Measurements from ENCODE around the gene AXL. TPM values are rescaled to one million over a fixed set of nuclear protein-coding genes. Genes with fewer than 3 reads are reported as not detected.

Gene AXL
- total and polyA plus RNA-seq, 5 donors from 2014 or later, result 0.08 to 0.47 (median 0.41) TPM; not detected in 1

- peaks cover 4% of the 10 kb centered on the region for H3K27me3 Mint-ChIP-seq
- ATAC-seq (ENCODE audit: low read depth in 2 of 2) (no peak), DNase-seq (no peak)
- H3K9me3 Mint-ChIP-seq, result peaks cover 0 to 2% (median 0%) of the 10 kb centered on the region in 7 donors
- Histone ChIP-seq H3K9me3 (ENCODE audit: control insufficient read depth in 2 of 2, low read length in 2 of 2) (no peaks in the 10 kb centered on the region), H3K4me1 (ENCODE audit: control insufficient read depth, insufficient read depth, low read length, poor library complexity, severe bottlenecking) (peaks cover 83% of the 10 kb centered on the region), H3K4me3 (ENCODE audit: low read depth, low read length) (peak overlapping the region; percentile 98), H3K27ac (ENCODE audit: insufficient read depth, low read length, poor library complexity, severe bottlenecking) (peak overlapping the region; percentile 97), H3K27me3 (ENCODE audit: control insufficient read depth, insufficient read depth, low read length) (no peaks in the 10 kb centered on the region), H3K36me3 (ENCODE audit: control insufficient read depth, insufficient read depth, low read length) (peaks cover 47% of the 10 kb centered on the region)
- peaks cover 15 to 96% (median 59%) of the 10 kb centered on the region in 4 donors for H3K4me1 Mint-ChIP-seq
- H3K4me3 Mint-ChIP-seq, result peak overlapping the region; percentile 83 to 98 (median 90)
- H3K36me3 Mint-ChIP-seq, result peaks cover 30% of the 10 kb centered on the region
- peak overlapping the region; percentile 98 to 100 (median 100) for H3K27ac Mint-ChIP-seq
Observed at GRCh38 chr19:41305927-41306793, 87.1 kb downstream of the AXL start.

- H3K9me3 Mint-ChIP-seq, result peaks cover 0 to 2% (median 0%) of the 10 kb centered on the region in 7 donors
- peaks cover 88% of the 10 kb centered on the region for H3K4me1 ChIP-seq (ENCODE audit: control insufficient read depth, insufficient read depth, low read length, poor library complexity, severe bottlenecking)
- peak overlapping the region; percentile 97 for H3K27ac ChIP-seq (ENCODE audit: insufficient read depth, low read length, poor library complexity, severe bottlenecking)
- peaks cover 22% of the 10 kb centered on the region for H3K36me3 Mint-ChIP-seq
- peak overlapping the region; percentile 83 to 98 (median 90) for H3K4me3 Mint-ChIP-seq
- H3K4me1 Mint-ChIP-seq, result peaks cover 15 to 96% (median 58%) of the 10 kb centered on the region in 4 donors
- H3K9me3 ChIP-seq (ENCODE audit: control insufficient read depth in 2 of 2, low read length in 2 of 2), result no peaks in the 10 kb centered on the region
- peak in 2 of 3 donors; percentile 37 to 84 for DNase-seq
- no peaks in the 10 kb centered on the region for H3K27me3 ChIP-seq (ENCODE audit: control insufficient read depth, insufficient read depth, low read length)
- H3K4me3 ChIP-seq (ENCODE audit: low read depth, low read length), result peak overlapping the region; percentile 98
- H3K27me3 Mint-ChIP-seq, result peaks cover 4% of the 10 kb centered on the region
- peak in 1 of 2 donors; percentile 22 for ATAC-seq (ENCODE audit: low read depth in 2 of 2)
- peak overlapping the region; percentile 98 to 100 (median 100) for H3K27ac Mint-ChIP-seq
- peaks cover 39% of the 10 kb centered on the region for H3K36me3 ChIP-seq (ENCODE audit: control insufficient read depth, insufficient read depth, low read length)
Observed at GRCh38 chr19:41307090-41307875, 88.3 kb downstream of the AXL start.

GRCh38 chr19:41307954-41308449 is 89.0 kb downstream of the AXL start:
- no peak for ATAC-seq (ENCODE audit: low read depth in 2 of 2)
- peak overlapping the region; percentile 97 to 98 (median 98) for H3K4me3 Mint-ChIP-seq
- peaks cover 4% of the 10 kb centered on the region for H3K27me3 Mint-ChIP-seq
- peaks cover 81% of the 10 kb centered on the region for H3K4me1 ChIP-seq (ENCODE audit: control insufficient read depth, insufficient read depth, low read length, poor library complexity, severe bottlenecking)
- peaks cover 11 to 95% (median 57%) of the 10 kb centered on the region in 4 donors for H3K4me1 Mint-ChIP-seq
- H3K27ac ChIP-seq (ENCODE audit: insufficient read depth, low read length, poor library complexity, severe bottlenecking), result peak overlapping the region; percentile 97
- peak overlapping the region; percentile 98 to 100 (median 100) for H3K27ac Mint-ChIP-seq
- H3K9me3 ChIP-seq (ENCODE audit: control insufficient read depth in 2 of 2, low read length in 2 of 2), result no peaks in the 10 kb centered on the region
- peak in 1 of 3 donors; percentile 30 for DNase-seq
- H3K9me3 Mint-ChIP-seq, result peaks cover 0 to 2% (median 0%) of the 10 kb centered on the region in 7 donors
- H3K4me3 ChIP-seq (ENCODE audit: low read depth, low read length), result peak overlapping the region; percentile 98
- no peaks in the 10 kb centered on the region for H3K27me3 ChIP-seq (ENCODE audit: control insufficient read depth, insufficient read depth, low read length)
- peaks cover 44% of the 10 kb centered on the region for H3K36me3 ChIP-seq (ENCODE audit: control insufficient read depth, insufficient read depth, low read length)
- H3K36me3 Mint-ChIP-seq, result peaks cover 17% of the 10 kb centered on the region

GRCh38 chr19:41308450-41309179 is 89.6 kb downstream of the AXL start:
- H3K4me3 ChIP-seq (ENCODE audit: low read depth, low read length), result peak overlapping the region; percentile 98
- peak overlapping the region; percentile 97 for H3K27ac ChIP-seq (ENCODE audit: insufficient read depth, low read length, poor library complexity, severe bottlenecking)
- H3K9me3 ChIP-seq (ENCODE audit: control insufficient read depth in 2 of 2, low read length in 2 of 2), result no peaks in the 10 kb centered on the region
- H3K9me3 Mint-ChIP-seq, result peaks cover 0 to 2% (median 0%) of the 10 kb centered on the region in 7 donors
- H3K27me3 Mint-ChIP-seq, result peaks cover 4% of the 10 kb centered on the region
- DNase-seq, result peak; percentile 87 to 90 (median 87)
- H3K4me1 Mint-ChIP-seq, result peaks cover 11 to 95% (median 63%) of the 10 kb centered on the region in 4 donors
- ATAC-seq (ENCODE audit: low read depth in 2 of 2), result peak; percentile 60 to 69
- H3K36me3 ChIP-seq (ENCODE audit: control insufficient read depth, insufficient read depth, low read length), result peaks cover 44% of the 10 kb centered on the region
- H3K27ac Mint-ChIP-seq, result peak overlapping the region; percentile 98 to 100 (median 100)
- no peaks in the 10 kb centered on the region for H3K27me3 ChIP-seq (ENCODE audit: control insufficient read depth, insufficient read depth, low read length)
- H3K4me1 ChIP-seq (ENCODE audit: control insufficient read depth, insufficient read depth, low read length, poor library complexity, severe bottlenecking), result peaks cover 78% of the 10 kb centered on the region
- H3K36me3 Mint-ChIP-seq, result peaks cover 22% of the 10 kb centered on the region
- H3K4me3 Mint-ChIP-seq, result peak overlapping the region; percentile 97 to 98 (median 98)

- Histone ChIP-seq H3K4me1 (ENCODE audit: control insufficient read depth, insufficient read depth, low read length, poor library complexity, severe bottlenecking) (peaks cover 75% of the 10 kb centered on the region), H3K9me3 (ENCODE audit: control insufficient read depth in 2 of 2, low read length in 2 of 2) (no peaks in the 10 kb centered on the region), H3K27ac (ENCODE audit: insufficient read depth, low read length, poor library complexity, severe bottlenecking) (peak overlapping the region; percentile 97), H3K36me3 (ENCODE audit: control insufficient read depth, insufficient read depth, low read length) (peaks cover 36% of the 10 kb centered on the region), H3K4me3 (ENCODE audit: low read depth, low read length) (peak overlapping the region; percentile 98), H3K27me3 (ENCODE audit: control insufficient read depth, insufficient read depth, low read length) (no peaks in the 10 kb centered on the region)
- Mint-ChIP-seq H3K4me3 (peak overlapping the region; percentile 97 to 98 (median 98)), H3K4me1 (peaks cover 11 to 89% (median 59%) of the 10 kb centered on the region in 4 donors), H3K9me3 (peaks cover 0 to 2% (median 0%) of the 10 kb centered on the region in 7 donors), H3K36me3 (peaks cover 20% of the 10 kb centered on the region), H3K27ac (peak overlapping the region; percentile 98 to 100 (median 100)), H3K27me3 (peaks cover 4% of the 10 kb centered on the region)
- DNase-seq (peak in 2 of 3 donors; percentile 20 to 35), ATAC-seq (ENCODE audit: low read depth in 2 of 2) (no peak)
Observed at GRCh38 chr19:41309180-41310032, 90.4 kb downstream of the AXL start.

- peaks cover 67% of the 10 kb centered on the region for H3K4me1 ChIP-seq (ENCODE audit: control insufficient read depth, insufficient read depth, low read length, poor library complexity, severe bottlenecking)
- H3K4me3 Mint-ChIP-seq, result peak within 1 kb of the TSS; percentile 97 to 98 (median 98)
- peaks cover 11 to 82% (median 56%) of the 10 kb centered on the region in 4 donors for H3K4me1 Mint-ChIP-seq
Observed at GRCh38 chr19:41310033-41310831, 91.2 kb downstream of the AXL start, which contains the start of gene CCDC97. Gene CCDC97 (plus strand): TSS chr19:41310172. CDS start chr19:41310311, 139 bp downstream.

More at GRCh38 chr19:41310033-41310831, 91.2 kb downstream of the AXL start, which contains the start of gene CCDC97:
- H3K27me3 ChIP-seq (ENCODE audit: control insufficient read depth, insufficient read depth, low read length), result no peaks in the 10 kb centered on the region
- H3K9me3 ChIP-seq (ENCODE audit: control insufficient read depth in 2 of 2, low read length in 2 of 2), result no peaks in the 10 kb centered on the region
- peak within 1 kb of the TSS; percentile 98 to 100 (median 100) for H3K27ac Mint-ChIP-seq
- ATAC-seq (ENCODE audit: low read depth in 2 of 2) (peak; percentile 67 to 70), DNase-seq (peak; percentile 84 to 93 (median 90))
- H3K36me3 ChIP-seq (ENCODE audit: control insufficient read depth, insufficient read depth, low read length), result peaks cover 28% of the 10 kb centered on the region
- H3K36me3 Mint-ChIP-seq, result peaks cover 21% of the 10 kb centered on the region
- H3K27me3 Mint-ChIP-seq, result peaks cover 4% of the 10 kb centered on the region
- H3K9me3 Mint-ChIP-seq, result peaks cover 0 to 2% (median 0%) of the 10 kb centered on the region in 7 donors
- peak within 1 kb of the TSS; percentile 98 for H3K4me3 ChIP-seq (ENCODE audit: low read depth, low read length)
- peak within 1 kb of the TSS; percentile 97 for H3K27ac ChIP-seq (ENCODE audit: insufficient read depth, low read length, poor library complexity, severe bottlenecking)

All from CD4-positive, CD25-positive, alpha-beta regulatory T cell (primary cell).